DLD1 (cell line): Measurements from ENCODE around the gene PCBD1.
"Not testable (repeated sequence)": the region's sequence is repeated elsewhere in the genome, so short reads cannot be mapped to it uniquely, and the experiment has no call there.

Source experiments
- in situ Hi-C: cut with HindIII; loops from 2 replicates; pipeline ENCODE4 v1.10.0; 2017; ENCODE audit warnings: low sequenced_read_pairs

Gene PCBD1

DNA sequence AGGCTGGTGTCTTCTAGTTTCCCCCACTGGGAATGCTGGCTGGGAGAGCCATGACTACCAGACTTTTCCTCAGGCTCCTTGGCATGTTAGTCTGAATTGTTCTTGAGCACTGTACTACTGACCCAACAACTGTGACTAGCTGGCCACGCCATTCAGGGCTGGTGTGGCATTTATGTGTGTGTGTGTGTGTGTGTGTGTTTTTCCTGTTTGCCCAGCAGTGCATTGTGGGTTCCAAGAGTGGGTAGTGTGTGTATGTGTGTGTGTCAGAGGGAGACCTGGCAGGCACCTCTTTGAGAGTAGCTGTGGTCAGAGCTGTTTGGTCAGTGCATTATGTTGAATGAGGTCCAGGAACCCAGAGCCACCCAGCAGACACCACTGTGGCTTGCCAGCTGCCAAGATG is 9.2 kb downstream of the PCBD1 start:
- in situ Hi-C loops: no loop called here

DNA sequence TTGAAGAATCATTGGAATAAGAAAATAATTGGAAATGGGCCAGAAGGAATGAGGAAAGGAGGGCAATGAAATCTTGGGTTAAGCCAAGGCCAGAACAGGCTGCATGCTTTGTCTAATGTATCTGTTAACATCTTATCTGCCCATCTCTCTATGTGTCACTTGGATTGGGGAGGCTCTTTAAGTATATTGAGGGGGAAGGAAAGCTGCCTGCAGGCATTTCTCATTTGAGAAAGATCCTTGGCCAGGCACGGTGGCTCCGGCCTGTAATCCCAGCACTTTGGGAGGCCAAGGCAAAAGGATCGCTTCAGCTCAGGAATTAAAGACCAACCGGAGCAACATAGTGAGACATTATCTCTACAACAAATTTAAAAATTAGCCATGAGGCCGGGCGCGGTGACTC is 14.3 kb downstream of the PCBD1 start:
- in situ Hi-C loops: no loop called here

- in situ Hi-C loops: no loop called here
These were observed 16.1 kb downstream of the PCBD1 start for GRCh38 chr10:70872291-70872690.

DNA sequence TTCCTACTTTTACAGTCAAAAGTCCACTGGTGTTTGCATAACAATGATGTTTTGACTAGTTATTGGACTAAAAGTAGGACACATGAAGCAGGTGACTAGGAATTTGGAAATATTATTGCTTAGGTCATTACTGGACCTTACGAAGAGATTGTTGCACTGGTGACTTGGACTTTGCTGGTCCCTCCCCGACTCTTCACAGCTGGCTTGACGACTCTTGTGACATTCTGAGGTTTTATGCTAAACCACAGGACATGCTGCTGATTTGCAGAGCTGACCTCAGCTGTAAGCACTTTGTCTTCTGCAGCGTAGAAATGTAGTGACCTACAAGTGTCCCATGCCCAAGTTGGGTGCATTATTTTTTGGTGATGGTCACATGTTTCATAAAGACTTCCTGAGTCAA is 21.9 kb downstream of the PCBD1 start:
- in situ Hi-C loops: no loop called here

- in situ Hi-C loops: no loop called here
These were observed 23.4 kb downstream of the PCBD1 start for GRCh38 chr10:70864935-70865334.

- in situ Hi-C loops: no loop called here
These were observed 24.8 kb downstream of the PCBD1 start for GRCh38 chr10:70863470-70864160.

- in situ Hi-C loops: not testable (repeated sequence)
These were observed 26.7 kb downstream of the PCBD1 start for GRCh38 chr10:70861495-70862197.

- in situ Hi-C loops: no loop called here
These were observed 29.6 kb downstream of the PCBD1 start for GRCh38 chr10:70858759-70859158.

DNA sequence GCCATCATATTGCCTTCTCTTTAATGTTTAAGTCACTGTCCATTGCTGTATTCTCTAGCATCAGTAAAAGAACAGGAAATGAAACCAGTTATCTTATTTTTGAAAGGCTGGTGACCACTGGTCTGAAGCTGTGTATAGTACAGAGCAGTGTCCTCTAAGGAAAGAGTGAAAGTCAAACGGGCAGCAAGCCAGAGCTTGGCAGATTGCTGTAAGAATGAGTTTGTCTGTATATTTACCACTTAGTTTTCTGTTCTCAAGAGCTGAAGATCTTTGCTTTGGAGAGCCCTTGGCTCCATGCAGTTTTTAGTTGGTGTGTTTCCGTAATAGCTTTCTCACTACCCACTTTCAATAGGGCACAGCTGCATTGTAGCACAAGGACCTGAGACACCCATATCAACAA is 31.9 kb downstream of the PCBD1 start:
- in situ Hi-C loops: no loop called here

DNA sequence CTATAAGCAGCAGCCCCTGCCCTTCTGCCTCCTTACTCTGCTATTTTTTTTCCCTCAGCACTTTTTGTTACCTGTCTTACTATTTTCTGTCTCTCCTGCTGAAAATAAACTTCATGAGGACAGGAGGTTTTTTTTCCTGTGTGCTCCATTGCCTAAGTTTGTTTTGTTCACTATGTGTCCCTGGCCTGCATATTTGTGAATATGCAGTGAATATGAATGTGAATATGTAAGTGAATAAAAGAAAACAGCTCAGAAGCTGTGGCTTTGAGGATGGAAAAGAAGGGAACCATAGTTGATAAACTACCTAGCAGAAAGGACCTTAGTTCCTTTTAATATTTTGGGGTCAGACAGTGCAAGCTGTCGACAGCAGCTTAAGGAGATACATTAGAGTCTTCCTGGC is 34.9 kb downstream of the PCBD1 start:
- in situ Hi-C loops: no loop called here

DNA sequence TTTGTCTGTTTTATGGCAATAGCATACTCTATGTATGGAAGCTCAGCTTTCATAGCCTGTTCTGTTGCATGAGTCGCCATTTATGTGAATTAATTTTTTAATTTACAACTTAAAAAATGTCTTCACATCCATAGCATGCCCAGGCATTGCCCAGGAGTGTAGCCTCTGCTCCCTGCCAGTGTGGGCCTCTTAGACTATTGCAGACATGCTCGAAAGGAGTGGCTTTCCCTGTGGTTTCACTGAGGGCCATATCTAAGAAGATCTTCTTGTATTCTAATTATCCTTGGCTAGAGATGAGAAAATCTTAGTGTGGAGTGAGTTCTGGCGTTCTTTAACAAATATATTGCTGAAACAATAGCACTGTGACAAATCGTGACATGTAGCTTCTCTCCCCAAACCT is 35.3 kb downstream of the PCBD1 start:
- in situ Hi-C loops: no loop called here

- in situ Hi-C loops: no loop called here
These were observed 36.5 kb downstream of the PCBD1 start for GRCh38 chr10:70851597-70852475.

DNA sequence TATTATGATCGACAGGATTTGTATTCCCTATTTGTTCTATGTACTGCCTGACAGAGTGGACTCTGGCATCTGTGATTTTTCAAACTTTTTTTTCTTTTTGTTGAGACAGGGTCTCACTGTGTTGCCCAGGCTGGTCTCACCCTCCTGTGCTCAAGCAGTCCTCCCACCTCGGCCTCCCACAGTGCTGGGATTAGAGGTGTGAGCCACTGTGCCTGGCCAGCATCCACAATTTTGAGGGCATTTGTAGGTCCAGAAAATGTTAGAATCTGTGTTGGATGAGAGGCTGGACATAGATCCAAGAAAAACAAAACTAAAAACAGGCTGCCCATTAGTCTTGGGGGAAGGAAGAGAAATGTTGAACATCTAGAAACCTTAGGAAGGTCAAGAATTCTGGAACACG is 38.3 kb downstream of the PCBD1 start:
- in situ Hi-C loops: no loop called here

DNA sequence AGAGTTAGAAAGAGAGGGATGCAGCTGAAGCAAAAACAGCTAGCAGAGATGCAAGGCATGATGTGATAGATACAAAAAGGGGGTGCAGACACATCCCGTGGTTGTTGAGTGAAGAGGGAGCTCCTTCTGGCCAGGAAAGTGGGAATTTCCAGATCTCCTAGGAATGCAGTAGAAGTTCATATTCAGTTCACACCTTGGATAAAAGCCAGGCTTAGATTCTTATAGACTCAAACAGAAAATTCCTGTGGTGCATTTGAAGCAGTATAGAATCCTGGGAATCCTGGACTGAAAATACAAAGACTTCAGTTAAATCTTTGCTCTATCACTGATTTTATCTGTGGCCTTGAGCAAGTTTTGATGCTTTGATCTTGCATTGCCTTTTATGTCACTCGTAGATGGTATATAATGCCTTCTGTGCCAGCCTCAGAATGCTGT is 38.8 kb downstream of the PCBD1 start:
- in situ Hi-C loops: no loop called here

- in situ Hi-C loops: no loop called here
These were observed 40.6 kb downstream of the PCBD1 start for GRCh38 chr10:70847659-70848360.

- in situ Hi-C loops: no loop called here
These were observed 41.6 kb downstream of the PCBD1 start for GRCh38 chr10:70846795-70847194.

DNA sequence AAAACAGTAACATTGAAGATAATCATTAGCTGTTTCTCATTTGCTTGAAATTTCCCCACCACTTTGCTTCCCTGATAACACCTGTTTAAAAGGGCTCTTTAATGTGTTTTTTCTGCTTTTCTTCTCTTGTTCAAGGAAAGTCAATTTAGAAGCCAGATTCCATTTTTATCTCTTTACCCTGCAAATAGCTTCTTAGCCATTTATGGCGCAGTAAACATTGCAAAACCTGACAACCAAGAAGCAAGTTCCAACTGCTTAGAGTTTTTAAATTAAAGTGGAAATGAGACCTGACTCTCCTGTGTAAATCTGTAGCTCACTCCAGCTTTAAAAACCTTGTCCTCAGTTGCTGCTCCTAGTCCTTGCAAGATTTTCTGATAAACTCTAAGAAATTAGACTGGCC is 42.5 kb downstream of the PCBD1 start:
- in situ Hi-C loops: no loop called here

DNA sequence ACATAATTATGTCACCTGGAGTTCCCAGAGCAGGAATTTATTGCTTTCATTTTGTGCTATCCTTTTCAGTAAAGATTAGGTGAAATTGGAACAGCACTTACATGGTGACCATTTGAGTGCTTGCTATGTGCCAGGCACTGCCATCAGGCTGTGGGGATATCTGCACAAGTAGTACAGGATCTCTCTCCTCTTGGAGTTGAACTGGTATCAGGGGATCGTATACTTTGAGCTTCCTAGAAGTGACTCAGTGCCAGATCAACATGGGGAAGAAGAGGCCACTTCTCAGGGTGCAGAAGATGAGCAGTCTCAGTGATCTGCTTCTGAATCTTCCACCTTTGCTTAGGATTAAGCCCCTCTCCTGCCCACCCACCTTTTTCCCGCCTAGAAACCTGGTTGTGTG is 43.1 kb downstream of the PCBD1 start:
- in situ Hi-C loops: no loop called here

DNA sequence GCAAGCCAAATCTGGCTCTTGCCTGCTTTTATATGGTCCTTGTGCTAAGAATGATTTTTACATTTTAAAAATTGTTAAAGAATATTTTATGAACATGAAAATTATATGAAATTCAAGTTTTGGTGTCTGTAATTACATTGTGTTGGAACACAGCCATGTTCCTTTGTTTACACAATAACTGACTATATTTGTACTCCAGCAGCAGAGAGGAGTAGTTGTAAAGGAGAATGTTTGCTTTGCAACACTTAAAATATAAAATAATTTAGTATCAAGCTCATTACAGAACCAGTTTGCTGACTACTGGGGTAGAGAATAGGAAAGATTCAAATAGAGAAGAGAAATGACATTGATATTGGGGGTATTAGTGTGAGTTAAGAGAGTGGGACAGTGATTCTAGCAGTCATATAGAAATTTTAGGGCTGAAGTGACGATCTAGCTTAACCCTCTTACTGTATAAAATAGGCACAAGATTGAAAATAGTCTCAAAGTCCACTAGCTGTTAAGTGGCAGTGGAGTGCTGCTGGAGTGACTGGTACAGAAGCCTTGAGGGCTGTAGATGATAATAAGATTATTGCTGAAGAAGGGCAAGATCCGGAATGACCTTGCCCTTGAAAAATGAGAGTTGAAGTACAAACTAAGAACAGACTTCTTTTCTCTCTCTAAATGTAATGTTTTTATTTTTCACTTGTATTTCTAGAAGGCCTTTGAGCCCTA is 44.4 kb downstream of the PCBD1 start:
- in situ Hi-C loops: loop anchor here (5.0 kb wide), 1 partner anchor 58 kb away; no protein-coding TSS in a partner anchor

DNA sequence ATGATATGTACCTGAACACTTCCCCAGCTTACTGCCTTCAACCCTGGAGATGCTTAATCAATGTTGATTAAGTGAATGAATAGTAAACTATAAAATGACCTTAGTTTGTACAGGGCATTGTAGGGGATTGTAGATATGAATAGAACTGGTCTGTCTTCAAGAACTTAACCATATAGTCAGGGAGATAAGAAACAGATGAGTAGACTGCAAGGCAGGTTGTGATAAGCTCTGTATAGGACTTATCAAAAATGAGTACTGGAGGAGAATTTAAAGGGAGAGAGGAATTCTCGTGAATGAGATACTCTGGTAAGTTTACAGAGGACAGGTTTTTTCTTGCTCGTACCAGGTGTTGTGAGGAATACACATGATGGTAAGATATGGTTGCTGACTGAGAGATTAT is 45.0 kb downstream of the PCBD1 start:
- in situ Hi-C loops: loop anchor here (5.0 kb wide), 1 partner anchor 59 kb away; no protein-coding TSS in a partner anchor
